Endothelial cell of umbilical vein (primary cell): ENCODE measurements around the gene NECAB2. TPM values are rescaled to one million over a fixed set of nuclear protein-coding genes. Genes with fewer than 3 reads are reported as not detected.

Experiments used
- BruUV-seq: library from RNA; stranded (reverse); fragments of 400-500 nt; replicated peaks from 2 replicates; lab custom pipeline; 2021; lab: Mats Ljungman, UMichigan
- CTCF ChIA-PET: fragments of 300-600, 350-600 bp; sonication (Branson Sonifier 250); formaldehyde crosslinking; loops from one replicate; lab custom pipeline; 2021; ENCODE audit warnings: antibody characterized with exemption, inconsistent platforms; lab: Charles Lee
- POLR2A ChIA-PET: fragments of 300-600, 350-600 bp; sonication (Branson Sonifier 250); formaldehyde crosslinking; loops from one replicate; lab custom pipeline; 2021; ENCODE audit warnings: antibody characterized with exemption, inconsistent platforms; lab: Charles Lee
- DNase-seq: peaks from one replicate; pipeline ENCODE4 v3.0.0-alpha.2; 2011; ENCODE audit warnings: low read depth, low spot score
- FAIRE-seq: peaks from 2 replicates; lab custom pipeline; 2011; peaks lifted over from hg19 to GRCh38; lab: Jason Lieb, UNC
- H2AFZ ChIP-seq: 2 replicates; pipeline ENCODE4 v1.6.0; 2012; ENCODE audit warnings: low read depth, low read length, control low read depth, inconsistent platforms
- H3K27ac ChIP-seq: 2 replicates; pipeline ENCODE4 v1.5.1; 2011; ENCODE audit warnings: low read depth, mild to moderate bottlenecking, control low read depth, low read length, moderate library complexity; ENCODE audit not compliant: insufficient read depth
- H3K27me3 ChIP-seq, 2 experiments: 2 replicates each; pipeline versions ENCODE4 v1.6.0 to v1.6.1; 2011; ENCODE audit warnings: low read length in 2 of 2, mixed read lengths in 1 of 2; ENCODE audit not compliant: control insufficient read depth in 2 of 2, insufficient read depth in 2 of 2
- H3K36me3 ChIP-seq, 2 experiments: 2 replicates in 1 of 2; 3 replicates in 1 of 2; pipeline ENCODE4 v1.5.1; 2011; ENCODE audit warnings: low read length in 2 of 2, mild to moderate bottlenecking in 1 of 2, moderate library complexity in 1 of 2; ENCODE audit not compliant: control insufficient read depth in 2 of 2, insufficient read depth in 2 of 2; ENCODE audit errors: extremely low read depth in 1 of 2
- H3K4me1 ChIP-seq: 3 replicates; pipeline ENCODE4 v1.5.1; 2011; ENCODE audit warnings: mild to moderate bottlenecking, low read length; ENCODE audit not compliant: control insufficient read depth, insufficient read depth; ENCODE audit errors: extremely low read depth
- H3K4me2 ChIP-seq: 2 replicates; pipeline ENCODE4 v1.6.1; 2011; ENCODE audit warnings: low read length, control low read depth, mixed read lengths; ENCODE audit not compliant: insufficient read depth
- H3K4me3 ChIP-seq, 3 experiments: fragments of 200-600 bp in 1 of 3; sonication (generic), shearing (Covaris generic) in 1 of 3; replicated peaks in 1 of 3; 2 replicates each; pipeline ENCODE4 v1.5.1; 2011 to 2016; ENCODE audit warnings: control low read depth in 3 of 3, low read length in 3 of 3, mild to moderate bottlenecking in 2 of 3, inconsistent platforms in 1 of 3, low read depth in 1 of 3, moderate library complexity in 1 of 3; ENCODE audit not compliant: insufficient read depth in 1 of 3
- H3K79me2 ChIP-seq: 2 replicates; pipeline ENCODE4 v1.6.0; 2012; ENCODE audit warnings: low read length, inconsistent platforms; ENCODE audit not compliant: control insufficient read depth, insufficient read depth
- H3K9ac ChIP-seq: replicated peaks from 2 replicates; pipeline ENCODE3; 2011; ENCODE audit warnings: low read length, control low read depth; ENCODE audit not compliant: insufficient read depth; ENCODE audit errors: extremely low read depth
- H3K9me1 ChIP-seq: replicated peaks from 3 replicates; pipeline ENCODE4 v1.6.0; 2011; ENCODE audit warnings: mild to moderate bottlenecking, low read length; ENCODE audit not compliant: control insufficient read depth, insufficient read depth; ENCODE audit errors: extremely low read depth
- H3K9me3 ChIP-seq: replicated peaks from 2 replicates; pipeline ENCODE4 v1.5.1; 2012; ENCODE audit warnings: low read length, inconsistent platforms; ENCODE audit not compliant: control insufficient read depth, insufficient read depth
- H4K20me1 ChIP-seq: replicated peaks from 2 replicates; pipeline ENCODE3; 2011; ENCODE audit warnings: mild to moderate bottlenecking, low read length; ENCODE audit not compliant: control insufficient read depth, insufficient read depth; ENCODE audit errors: extremely low read depth
- CTCF ChIP-seq, 2 donors: IDR thresholded peaks; 1 replicate in 1 of 2; 2 replicates in 1 of 2; pipeline ENCODE4 v1.5.1; 2011; ENCODE audit warnings: low read length in 2 of 2, mild to moderate bottlenecking in 2 of 2, moderate library complexity in 2 of 2, control low read depth in 1 of 2, inconsistent platforms in 1 of 2, low read depth in 1 of 2; ENCODE audit not compliant: insufficient read depth in 1 of 2; ENCODE audit errors: extremely low read depth in 1 of 2
- EZH2 ChIP-seq: IDR thresholded peaks from 2 replicates; pipeline ENCODE4 v1.6.1; 2012; ENCODE audit warnings: borderline replicate concordance, low read depth, mild to moderate bottlenecking, moderate library complexity, low read length, inconsistent platforms; ENCODE audit not compliant: severe bottlenecking
- FOS ChIP-seq: IDR thresholded peaks from 2 replicates; pipeline ENCODE4 v1.6.1; 2011; ENCODE audit warnings: mild to moderate bottlenecking, low read length, moderate library complexity, borderline replicate concordance; ENCODE audit not compliant: insufficient read depth
- GATA2 ChIP-seq: IDR thresholded peaks from 2 replicates; pipeline ENCODE4 v1.7.0; 2011; ENCODE audit warnings: low read depth, mild to moderate bottlenecking, moderate library complexity, mixed read lengths, low read length; ENCODE audit not compliant: insufficient read length, insufficient read depth
- JUN ChIP-seq: IDR thresholded peaks from 2 replicates; pipeline ENCODE4 v1.6.1; 2011; ENCODE audit warnings: borderline replicate concordance, low read depth; ENCODE audit not compliant: insufficient read length, insufficient read depth
- MYC ChIP-seq: IDR thresholded peaks from one replicate; pipeline ENCODE4 v1.6.1; 2011; ENCODE audit warnings: mild to moderate bottlenecking, low read depth, low read length
- POLR2A ChIP-seq: IDR thresholded peaks from 2 replicates; pipeline ENCODE4 v1.6.1; 2012; ENCODE audit warnings: low read depth, mild to moderate bottlenecking, control low read depth, low read length
- POLR2AphosphoS5 ChIP-seq: IDR thresholded peaks from 2 replicates; pipeline ENCODE4 v1.6.1; 2012; ENCODE audit warnings: low read depth, mild to moderate bottlenecking, control low read depth, low read length, moderate library complexity; ENCODE audit not compliant: insufficient read depth
- dilution Hi-C: fragments of 300-500 bp; cut with MboI; formaldehyde crosslinking; loops from one replicate; pipeline ENCODE4 v1.15.0; 2019; ENCODE audit warnings: low sequenced_read_pairs; ENCODE audit not compliant: extremely low pct_ligation_motif_present
- intact Hi-C: fragments of 100-400 bp; cut with micrococcal nuclease; formaldehyde crosslinking; loops from one replicate; pipeline ENCODE4 v1.10.0; 2022
- polyA plus RNA-seq, 4 experiments: library from polyadenylated mRNA; depleted of rRNA in 3 of 4; stranded (reverse) in 3 of 4; unstranded in 1 of 4; fragments of >200 nt; gene quantifications; 2 replicates each; pipeline versions ENCODE4 v1.2.1 to v1.2.3, GENCODE V29; 2011 to 2012; ENCODE audit warnings: missing spikeins in 1 of 4
- total RNA-seq: library from RNA; stranded (reverse); gene quantifications from 2 replicates; pipeline ENCODE4 v1.2.3, GENCODE V29; 2021
- TF ChIP-seq, protein P1 (sequence below): IDR thresholded peaks from 2 replicates; pipeline ENCODE4 v1.6.1; 2011; ENCODE audit not compliant: insufficient read depth, insufficient read length

Gene NECAB2
- total and polyA plus RNA-seq, 2 donors (not counting 3 experiments of a cell fraction or from before 2014, with no cell fraction given): 0.26 to 0.31 TPM

- POLR2A ChIA-PET: interaction anchor here (0.6 kb wide), 2 partner anchors 14 to 60 kb away, joined by 3 to 7 read pairs; no protein-coding TSS in a partner anchor
- Histone ChIP-seq H3K4me1 (no peaks in the 10 kb centered on the region), H4K20me1 (no peaks in the 10 kb centered on the region), H2AFZ (peak overlapping the region; percentile 24), H3K79me2 (no peaks in the 10 kb centered on the region), H3K27ac (no peak overlapping the region), H3K9me3 (no peaks in the 10 kb centered on the region), H3K4me2 (no peak overlapping the region), H3K27me3 (no peaks in the 10 kb centered on the region), H3K9ac (no peak overlapping the region), H3K36me3 (no peaks in the 10 kb centered on the region), H3K4me3 (no peak overlapping the region), H3K9me1 (no peaks in the 10 kb centered on the region)
- CTCF ChIA-PET: interaction anchor here (1.2 kb wide), 1 partner anchor 58 kb away, joined by 3 read pairs; no protein-coding TSS in a partner anchor
- peak; percentile 4 for FAIRE-seq
- intact Hi-C loops (no loop called here), dilution Hi-C loops (no loop called here)
- DNase-seq: peak; percentile 47
- no TSS peak for BruUV-seq
- no peak for TF ChIP-seq FOS
- TF ChIP-seq EZH2: no peak
- TF ChIP-seq CTCF (IDR thresholded peaks at IDR 0.05; ENCODE audit: extremely low read depth in 1 of 2, insufficient read depth in 1 of 2, low read depth in 1 of 2, low read length in 2 of 2): no peak
- TF ChIP-seq, protein P1, sequence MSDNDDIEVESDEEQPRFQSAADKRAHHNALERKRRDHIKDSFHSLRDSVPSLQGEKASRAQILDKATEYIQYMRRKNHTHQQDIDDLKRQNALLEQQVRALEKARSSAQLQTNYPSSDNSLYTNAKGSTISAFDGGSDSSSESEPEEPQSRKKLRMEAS: no peak
- no peak for TF ChIP-seq JUN
- TF ChIP-seq POLR2AphosphoS5: no peak
- no peak for TF ChIP-seq POLR2A
- no peak for TF ChIP-seq MYC
- TF ChIP-seq GATA2: no peak
Observed at GRCh38 chr16:84013787-84014569, 45.9 kb downstream of the NECAB2 start.
